Heart left ventricle (tissue), 13 donors: Measurements from ENCODE around the gene COQ3.

Source experiments
- POLR2A ChIP-seq, 2 donors: fragments of 450-650 bp; IDR thresholded peaks; one replicate each; pipeline ENCODE4 v1.6.1; 2017; ENCODE audit warnings: antibody characterized with exemption in 2 of 2, mild to moderate bottlenecking in 2 of 2, moderate library complexity in 2 of 2
- TF ChIP-seq, protein P1 (sequence below), 12 donors: fragments of 200-600 bp; sonication (generic) in 4 of 12; IDR thresholded peaks; one replicate each; pipeline versions ENCODE4 v1.5.0 to v1.8.0; 2018 to 2022; ENCODE audit warnings: antibody characterized with exemption in 12 of 12, mild to moderate bottlenecking in 5 of 12
- donor health status: ischemic (EF 13 %, LVEDD 7.1; RV severe dilation, severe dysfunction).
- donor health status: DM: no; HTN: yes; CAD: no.
- donor health status: DM: no; HTN: no; CAD: no.
- donor health status: ischemic (EF 25% LVEDD 6.9; RV normal size, moderate dysfunction).
- donor health status: ischemic (EF 25% LVEDD 5.7; RV mildly dilated, moderate dysfunction).
- donor health status: ischemic (EF 35%, LVEDD 5.7; RV mildly dilated, moderate dysfunction).
- donor health status: nonischemic (EF 11% LVEDD 7.7; RV severe dilation, severe dysfunction).
- donor health status: DM: yes; HTN: yes; CAD: no.
- donor health status: PGD.
- donor health status: ischemic (EF 29% LVEDD 5.4; RV normal size, mild dysfunction).
- donor health status: nonischemic (EF 23%, LVEDD 6.1; RV moderate dilation, normal function).

- TF ChIP-seq, protein P1, sequence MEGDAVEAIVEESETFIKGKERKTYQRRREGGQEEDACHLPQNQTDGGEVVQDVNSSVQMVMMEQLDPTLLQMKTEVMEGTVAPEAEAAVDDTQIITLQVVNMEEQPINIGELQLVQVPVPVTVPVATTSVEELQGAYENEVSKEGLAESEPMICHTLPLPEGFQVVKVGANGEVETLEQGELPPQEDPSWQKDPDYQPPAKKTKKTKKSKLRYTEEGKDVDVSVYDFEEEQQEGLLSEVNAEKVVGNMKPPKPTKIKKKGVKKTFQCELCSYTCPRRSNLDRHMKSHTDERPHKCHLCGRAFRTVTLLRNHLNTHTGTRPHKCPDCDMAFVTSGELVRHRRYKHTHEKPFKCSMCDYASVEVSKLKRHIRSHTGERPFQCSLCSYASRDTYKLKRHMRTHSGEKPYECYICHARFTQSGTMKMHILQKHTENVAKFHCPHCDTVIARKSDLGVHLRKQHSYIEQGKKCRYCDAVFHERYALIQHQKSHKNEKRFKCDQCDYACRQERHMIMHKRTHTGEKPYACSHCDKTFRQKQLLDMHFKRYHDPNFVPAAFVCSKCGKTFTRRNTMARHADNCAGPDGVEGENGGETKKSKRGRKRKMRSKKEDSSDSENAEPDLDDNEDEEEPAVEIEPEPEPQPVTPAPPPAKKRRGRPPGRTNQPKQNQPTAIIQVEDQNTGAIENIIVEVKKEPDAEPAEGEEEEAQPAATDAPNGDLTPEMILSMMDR (IDR thresholded peaks at IDR 0.05) = no peak
- no peak for TF ChIP-seq POLR2A (IDR thresholded peaks at IDR 0.05)
Observed at GRCh38 chr6:99338188-99338587, 55.8 kb downstream of the COQ3 start.
